H1 (cell line): ENCODE results near the gene HMGCS2. TPM values are rescaled to one million over a fixed set of nuclear protein-coding genes. Genes with fewer than 3 reads are reported as not detected.

Experiments
- CHD7 ChIP-seq: fragments of 300-600 bp; sonication (generic); IDR thresholded peaks from 2 replicates; pipeline ENCODE4 v1.7.1; 2012; ENCODE audit warnings: low read length, moderate library complexity, mild to moderate bottlenecking, inconsistent platforms; ENCODE audit not compliant: insufficient replicate concordance
- CTCF ChIP-seq, 3 experiments: IDR thresholded peaks; 1 replicate in 2 of 3; 2 replicates in 1 of 3; pipeline versions ENCODE4 v1.5.1 to v1.6.1; 2011; ENCODE audit warnings: low read length in 3 of 3, mild to moderate bottlenecking in 3 of 3, inconsistent platforms in 2 of 3, low read depth in 1 of 3, moderate library complexity in 1 of 3; ENCODE audit not compliant: insufficient read depth in 1 of 3; ENCODE audit errors: control extremely low read depth in 1 of 3
- EZH2 ChIP-seq: fragments of 200-600 bp; sonication (generic); IDR thresholded peaks from 2 replicates; pipeline ENCODE4 v1.7.1; 2012; ENCODE audit warnings: low read depth, mild to moderate bottlenecking, moderate library complexity, low read length, inconsistent platforms; ENCODE audit not compliant: severe bottlenecking
- JUN ChIP-seq: IDR thresholded peaks from 2 replicates; pipeline ENCODE4 v1.6.1; 2011; ENCODE audit warnings: low read depth, mild to moderate bottlenecking, improper control_type of control experiment, low read length
- JUND ChIP-seq: IDR thresholded peaks from 2 replicates; pipeline ENCODE4 v1.6.1; 2011; ENCODE audit warnings: mild to moderate bottlenecking, improper control_type of control experiment, low read length
- TCF12 ChIP-seq: IDR thresholded peaks from 2 replicates; pipeline ENCODE4 v1.6.1; 2011; ENCODE audit warnings: low read depth, mild to moderate bottlenecking, low read length
- YY1 ChIP-seq: IDR thresholded peaks from 2 replicates; pipeline ENCODE4 v1.6.1; 2011; ENCODE audit warnings: low read depth, mild to moderate bottlenecking, low read length
- polyA plus RNA-seq, 7 experiments: library from polyadenylated mRNA; depleted of rRNA in 3 of 7; stranded (reverse) in 5 of 7; unstranded in 2 of 7; fragments of >200 nt in 5 of 7; fragments of 200-250 nt in 2 of 7; gene quantifications; 1 replicate in 5 of 7; 2 replicates in 1 of 7; 4 replicates in 1 of 7; pipeline versions ENCODE4 v1.2.1 to v1.2.3, GENCODE V29; 2011 to 2013; ENCODE audit warnings: missing spikeins in 2 of 7, mixed read lengths in 2 of 7
- total RNA-seq: library from RNA; stranded (reverse); fragmentation: NEBNext Ultra II Directional; extraction: Animal tissue kit (Norgen Biotek cat#: 25700); gene quantifications from 2 replicates; pipeline ENCODE4 v1.2.1, GENCODE V29; 2021

HMGCS2 gene
- total and polyA plus RNA-seq, 2 of the 8 experiments (the other 6 are each of a cell fraction or from before 2014, with no cell fraction given), result not detected

- TF ChIP-seq CHD7 (no peak), JUND (no peak), YY1 (no peak), TCF12 (no peak), CTCF (IDR thresholded peaks at IDR 0.05; ENCODE audit: control extremely low read depth in 1 of 3, insufficient read depth in 1 of 3, low read depth in 1 of 3, low read length in 3 of 3) (no peak), JUN (no peak), EZH2 (no peak)
These were observed 26.2 kb upstream of the HMGCS2 start (continued) for GRCh38 chr1:119794876-119795240.
